Activated CD8-positive, alpha-beta memory T cell treated with anti-CD3 and anti-CD28 coated beads for 36 hours (primary cell): ENCODE measurements around the gene NINJ1. TPM values are rescaled to one million over a fixed set of nuclear protein-coding genes. Genes with fewer than 3 reads are reported as not detected.

Experiments
- CTCF ChIA-PET: fragments of 350-600 bp; sonication (Branson Sonifier 250); formaldehyde crosslinking; loops from one replicate; lab custom pipeline; 2021; ENCODE audit warnings: antibody characterized with exemption; lab: Charles Lee
- POLR2A ChIA-PET: fragments of 350-600 bp; sonication (Branson Sonifier 250); formaldehyde crosslinking; loops from one replicate; lab custom pipeline; 2021; ENCODE audit warnings: antibody characterized with exemption; lab: Charles Lee
- total RNA-seq, 2 experiments: library from RNA; stranded (reverse); gene quantifications; one replicate each; pipeline ENCODE4 v1.2.3, GENCODE V29; 2021

Gene NINJ1
- total RNA-seq, 2 experiments from 2014 or later: 66.3 to 67.0 TPM

DNA sequence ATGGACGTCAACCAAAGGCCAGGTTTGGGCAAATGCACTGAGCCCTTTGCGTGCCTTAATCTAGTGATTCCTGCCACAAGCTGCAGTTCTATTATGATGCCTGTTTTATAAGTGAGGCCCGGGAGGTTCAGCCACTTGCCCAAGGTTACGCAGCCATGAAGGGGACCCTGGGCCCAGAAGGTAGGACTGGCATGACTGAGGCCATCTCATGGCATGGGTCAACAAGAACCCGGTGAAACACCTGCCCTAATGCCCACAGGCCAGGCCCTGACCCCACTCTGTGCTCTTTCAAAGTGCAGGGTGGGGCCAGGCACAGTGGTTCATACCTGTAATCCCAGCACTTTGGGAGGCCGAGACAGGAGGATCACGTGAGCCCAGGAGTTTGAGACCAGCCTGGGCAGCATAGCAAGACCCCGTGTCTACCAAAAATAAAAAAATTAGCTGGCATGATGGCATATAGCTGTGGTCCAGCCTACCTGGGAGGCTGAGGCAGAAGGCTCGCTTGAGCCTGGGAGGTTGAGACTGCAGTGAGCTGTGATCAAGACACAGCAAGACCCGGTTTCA lies 8.6 kb downstream of the NINJ1 start:
- CTCF ChIA-PET: interaction anchor here (3.5 kb wide), 1 partner anchor 17 kb away, joined by 24 read pairs; no protein-coding TSS in a partner anchor
- POLR2A ChIA-PET: interaction anchor here (0.7 kb wide), 2 partner anchors 9 to 11 kb away, joined by 3 to 10 read pairs; partner anchors contain the start of gene NINJ1

DNA sequence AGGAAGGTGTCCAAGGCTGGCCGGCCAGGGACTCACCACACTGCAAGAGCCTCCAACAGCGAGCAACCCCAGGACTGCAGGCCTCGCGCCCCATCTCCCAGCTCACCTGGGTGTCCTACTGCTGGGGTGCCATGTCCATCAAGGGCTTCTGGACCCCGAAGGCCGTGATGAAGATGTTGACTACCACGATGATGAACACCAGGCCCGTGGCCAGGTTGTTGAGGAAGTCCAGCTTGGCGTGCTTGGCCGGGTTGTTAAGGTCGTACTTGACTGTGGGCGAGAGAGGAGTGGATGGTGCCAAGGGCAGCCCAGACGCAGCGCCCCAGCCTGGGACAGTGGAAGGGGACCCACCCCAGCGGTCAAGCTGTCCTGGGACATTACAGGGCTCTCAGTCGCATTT lies 9.3 kb downstream of the NINJ1 start:
- POLR2A ChIA-PET: interaction anchor here (0.9 kb wide), 1 partner anchor 9 kb away, joined by 3 read pairs; the partner anchor contains the start of gene NINJ1
- CTCF ChIA-PET: interaction anchor here (0.8 to 3.5 kb wide), 2 partner anchors 16 to 17 kb away, joined by 3 to 24 read pairs; no protein-coding TSS in a partner anchor

DNA sequence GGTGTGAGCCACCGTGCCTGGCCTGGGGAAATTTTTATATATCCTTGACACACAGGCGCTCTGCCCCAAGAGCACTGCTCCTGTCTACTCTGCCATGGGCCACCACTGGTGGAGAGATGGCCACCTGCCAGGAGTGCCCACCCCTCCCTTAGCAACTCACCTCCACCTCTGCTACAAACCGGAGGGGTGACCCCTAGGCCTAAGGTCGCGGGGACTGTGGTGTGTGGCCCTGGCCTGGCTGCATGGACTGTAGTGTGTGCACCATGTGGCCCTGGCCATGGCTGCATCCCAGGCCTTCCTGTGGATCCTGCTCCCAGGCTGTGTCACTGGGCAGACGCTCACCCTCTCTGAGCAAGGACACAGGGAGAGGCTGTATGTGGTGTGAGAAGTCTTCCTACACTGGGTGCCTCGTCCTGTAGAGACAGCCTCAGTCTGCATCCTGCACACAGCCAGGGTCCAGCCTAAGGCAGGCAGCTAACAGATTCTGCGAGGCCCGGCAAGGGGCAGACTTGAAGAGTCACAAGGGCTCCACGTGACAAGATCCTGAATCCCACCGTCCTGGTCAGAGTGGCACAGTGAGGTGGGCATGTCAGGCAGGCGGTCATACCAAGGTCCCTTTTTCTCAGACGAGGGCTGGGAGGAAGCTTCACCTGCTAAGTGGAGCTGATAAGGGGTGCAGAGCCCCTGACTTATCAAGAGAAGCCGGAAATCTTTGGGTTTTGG lies 10.3 kb downstream of the NINJ1 start:
- POLR2A ChIA-PET: interaction anchor here (0.9 kb wide), 1 partner anchor 10 kb away, joined by 3 read pairs; the partner anchor contains the start of gene NINJ1
- CTCF ChIA-PET: interaction anchor here (0.8 to 1.6 kb wide), 2 partner anchors 15 kb away, joined by 3 to 7 read pairs; no protein-coding TSS in a partner anchor

DNA sequence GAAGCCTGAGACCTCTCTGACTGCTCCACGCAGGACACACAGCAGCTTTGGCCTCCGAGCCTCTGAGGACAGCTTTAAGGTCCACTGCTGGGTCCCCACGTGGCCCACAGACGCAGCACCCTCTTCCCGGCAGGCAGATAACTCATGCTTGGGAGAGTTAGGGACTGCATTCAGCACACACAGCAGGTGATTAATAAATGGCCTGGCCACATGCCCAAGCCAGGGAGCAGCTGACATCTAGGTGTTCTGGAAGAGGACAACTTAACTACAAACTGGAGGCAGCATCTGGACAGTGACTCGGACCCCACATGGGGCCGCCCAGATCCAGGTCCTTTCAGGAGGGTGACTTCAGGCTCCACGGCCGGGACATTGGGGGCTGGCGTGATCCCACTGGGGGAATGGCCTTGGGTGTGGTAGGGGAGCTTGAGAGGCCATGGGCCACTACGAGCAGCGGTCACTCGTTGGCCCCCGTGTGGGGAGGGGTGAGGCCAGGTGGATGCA lies 11.3 kb downstream of the NINJ1 start:
- ChIA-PET POLR2A (no interaction called here), CTCF (interaction anchor here (1.6 kb wide), 1 partner anchor 14 kb away, joined by 7 read pairs; no protein-coding TSS in a partner anchor)

DNA sequence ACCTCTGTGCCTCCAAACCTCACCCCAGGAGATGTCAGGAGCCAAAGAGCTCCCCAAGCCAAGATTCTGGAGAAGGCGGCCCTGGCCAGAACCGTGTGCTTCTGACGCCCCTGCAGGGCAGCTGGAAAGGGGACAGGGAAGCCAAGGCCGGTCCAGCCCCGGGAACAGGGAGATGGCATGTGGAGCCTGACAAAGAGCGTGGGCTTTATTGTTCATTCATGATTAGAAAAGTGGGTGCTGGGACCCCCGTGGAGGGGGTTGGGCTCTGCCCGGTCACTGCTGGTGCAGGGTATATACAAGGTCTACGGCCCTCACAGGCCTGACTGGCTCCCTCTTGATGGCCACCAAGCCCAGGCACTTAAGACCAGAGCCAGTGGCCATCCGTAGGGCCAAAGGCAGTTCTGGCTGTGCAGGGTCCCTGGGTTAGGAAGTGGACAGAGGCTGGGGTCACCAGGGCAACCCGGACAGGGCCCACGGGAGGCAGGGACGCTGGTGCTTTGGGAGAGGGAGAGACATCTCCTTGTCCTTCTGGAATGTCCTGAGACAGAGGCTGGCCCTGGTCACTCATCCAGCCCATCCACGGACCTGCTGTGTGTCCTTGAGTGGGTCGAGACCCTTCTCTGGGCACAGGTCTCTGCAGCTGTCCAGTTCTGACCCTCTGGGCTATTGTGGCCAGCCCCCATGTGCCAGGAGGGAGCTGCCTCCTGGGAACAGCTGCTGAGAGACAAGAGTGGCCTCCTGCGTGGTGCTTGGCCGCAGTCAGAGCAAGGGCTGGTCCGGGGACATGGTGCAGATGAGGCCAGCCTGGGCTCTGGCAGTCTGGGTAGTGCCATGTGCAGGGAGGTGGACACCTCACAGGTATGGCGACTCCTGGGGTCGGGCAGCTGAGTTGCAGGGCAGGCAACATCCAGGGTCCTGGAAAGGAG lies 12.5 kb downstream of the NINJ1 start:
- ChIA-PET POLR2A (no interaction called here), CTCF (interaction anchor here (3.1 to 5.2 kb wide), 2 partner anchors 8 to 13 kb away, joined by 13 to 42 read pairs; no protein-coding TSS in a partner anchor)

DNA sequence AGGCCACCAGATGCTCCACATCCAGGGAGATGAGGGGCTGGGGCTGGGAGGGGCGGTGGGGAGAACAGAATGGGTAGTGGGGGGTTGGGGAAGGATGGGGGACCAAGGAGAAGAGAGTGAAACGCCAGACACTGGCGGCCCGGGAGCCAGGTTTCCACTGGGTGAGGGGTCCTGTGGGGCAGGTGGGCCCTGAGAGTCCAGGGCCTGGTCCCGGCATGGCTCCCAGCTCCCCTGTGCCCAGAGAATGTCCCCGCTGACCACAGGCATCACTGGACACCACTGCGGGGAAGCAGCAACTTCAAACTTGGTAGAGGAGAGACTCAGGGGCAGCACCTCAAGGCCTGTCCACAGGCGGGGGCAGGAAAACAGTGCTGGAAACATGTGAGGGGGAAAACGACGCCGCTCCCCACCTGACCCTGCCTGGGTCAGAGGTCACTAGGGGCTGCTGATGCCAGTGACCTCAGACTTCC lies 13.2 kb downstream of the NINJ1 start:
- CTCF ChIA-PET: interaction anchor here (3.1 to 5.2 kb wide), 2 partner anchors 9 to 12 kb away, joined by 13 to 42 read pairs; no protein-coding TSS in a partner anchor
- POLR2A ChIA-PET: no interaction called here

DNA sequence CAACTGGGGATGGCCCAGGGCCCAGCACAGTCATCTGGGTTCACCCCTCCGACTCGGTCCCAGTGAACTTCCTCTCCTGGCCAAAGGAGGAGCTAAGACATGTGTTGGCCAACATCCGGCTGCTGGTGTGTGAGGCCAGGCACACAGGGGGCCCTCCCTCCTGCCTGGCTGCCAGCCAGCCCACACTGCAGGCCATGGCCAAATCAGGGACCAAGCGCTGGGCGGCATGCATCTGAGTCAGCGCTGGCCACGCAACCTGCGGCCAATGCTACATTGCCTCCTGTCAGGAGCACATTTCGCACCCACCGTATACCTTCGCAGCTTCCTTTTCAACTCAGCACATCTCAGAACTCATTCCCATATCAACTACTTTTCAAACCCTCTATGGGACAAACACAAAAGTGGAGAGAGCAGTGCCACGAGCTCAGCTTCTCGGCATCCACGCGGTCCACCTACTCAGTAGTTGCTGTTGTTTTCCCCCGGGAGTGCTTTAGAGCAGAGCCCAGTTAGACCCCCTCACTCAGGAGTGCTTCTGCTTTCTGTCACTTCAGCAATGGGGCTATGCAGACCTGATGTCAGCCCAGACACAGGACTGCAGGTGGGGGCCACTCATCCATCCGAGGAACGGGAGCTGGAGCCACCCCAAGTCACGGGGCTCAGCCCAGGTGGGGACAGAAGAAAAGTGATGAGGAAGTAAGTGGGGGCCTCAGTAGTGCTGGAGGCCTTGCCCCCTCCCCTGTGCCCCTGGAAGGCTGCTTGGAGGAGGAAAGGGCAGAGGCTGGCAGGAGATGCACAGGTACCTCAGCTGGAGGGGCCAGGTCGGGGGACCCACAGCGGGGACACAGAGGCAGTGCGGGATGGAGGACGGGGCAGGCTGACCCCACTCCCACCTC lies 13.9 kb downstream of the NINJ1 start:
- POLR2A ChIA-PET: interaction anchor here (1.7 kb wide), 1 partner anchor 14 kb away, joined by 10 read pairs; the partner anchor contains the start of gene NINJ1
- CTCF ChIA-PET: interaction anchor here (1.0 to 5.2 kb wide), 3 partner anchors 10 to 13 kb away, joined by 6 to 42 read pairs (median 13); no protein-coding TSS in a partner anchor

DNA sequence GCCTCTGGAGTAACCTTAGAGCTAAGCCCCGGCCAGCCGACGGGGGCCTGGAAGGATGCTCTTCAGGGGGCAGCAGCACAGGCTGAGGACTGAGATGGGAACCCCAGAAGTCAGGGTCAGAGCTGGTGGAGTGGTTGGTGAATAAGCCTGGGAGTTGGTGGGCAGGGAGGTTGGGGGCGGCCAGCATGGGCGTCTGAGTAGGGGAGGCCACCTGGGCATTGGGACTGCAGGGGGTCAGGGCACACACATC lies 14.4 kb downstream of the NINJ1 start:
- ChIA-PET CTCF (interaction anchor here (1.0 to 5.2 kb wide), 3 partner anchors 10 to 14 kb away, joined by 6 to 42 read pairs (median 13); no protein-coding TSS in a partner anchor), POLR2A (interaction anchor here (0.8 to 1.7 kb wide), 2 partner anchors 14 to 447 kb away, joined by 3 to 10 read pairs; partner anchors contain the start of gene NINJ1)

DNA sequence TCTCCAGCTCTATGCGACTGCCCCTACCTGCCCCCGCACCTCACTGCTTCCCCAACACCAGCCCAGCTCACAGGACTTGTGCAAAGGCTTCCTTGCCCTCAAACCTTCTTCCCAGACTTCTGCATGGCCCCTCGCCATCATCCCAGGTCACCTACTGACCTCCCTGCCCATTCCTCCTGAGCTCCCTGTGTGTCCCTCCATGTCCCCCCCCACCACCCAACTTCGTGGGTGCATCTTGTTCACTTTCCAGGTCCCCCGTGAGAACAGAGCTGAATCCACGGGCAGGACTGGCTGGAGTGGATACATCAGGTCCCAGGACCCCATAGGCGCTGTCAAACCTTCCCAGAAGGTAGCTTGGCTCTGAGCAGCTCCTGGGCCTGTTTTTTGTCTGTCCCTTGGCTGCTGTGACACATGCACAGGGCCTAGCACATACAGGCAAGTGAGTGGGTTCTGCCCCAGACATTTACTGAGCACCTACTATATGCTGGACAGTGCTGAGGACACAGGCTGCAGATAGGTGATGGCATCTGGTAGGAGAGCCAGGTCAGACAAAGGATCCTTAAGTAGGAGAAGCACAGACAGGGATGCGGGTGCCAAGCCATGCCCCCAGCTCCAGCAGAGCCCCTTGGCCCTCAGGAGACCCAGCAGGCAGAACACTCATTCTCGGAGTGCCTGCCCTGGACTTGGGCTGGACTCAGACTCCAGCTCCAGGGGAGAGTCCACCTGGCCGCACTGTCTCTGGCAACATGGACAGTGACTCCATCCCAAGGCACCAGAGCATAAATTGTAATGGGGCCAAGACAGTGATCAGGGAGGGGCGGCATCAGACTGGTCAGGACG lies 15.0 kb downstream of the NINJ1 start:
- POLR2A ChIA-PET: interaction anchor here (0.8 to 1.7 kb wide), 2 partner anchors 15 to 447 kb away, joined by 3 to 10 read pairs; partner anchors contain the start of gene NINJ1

DNA sequence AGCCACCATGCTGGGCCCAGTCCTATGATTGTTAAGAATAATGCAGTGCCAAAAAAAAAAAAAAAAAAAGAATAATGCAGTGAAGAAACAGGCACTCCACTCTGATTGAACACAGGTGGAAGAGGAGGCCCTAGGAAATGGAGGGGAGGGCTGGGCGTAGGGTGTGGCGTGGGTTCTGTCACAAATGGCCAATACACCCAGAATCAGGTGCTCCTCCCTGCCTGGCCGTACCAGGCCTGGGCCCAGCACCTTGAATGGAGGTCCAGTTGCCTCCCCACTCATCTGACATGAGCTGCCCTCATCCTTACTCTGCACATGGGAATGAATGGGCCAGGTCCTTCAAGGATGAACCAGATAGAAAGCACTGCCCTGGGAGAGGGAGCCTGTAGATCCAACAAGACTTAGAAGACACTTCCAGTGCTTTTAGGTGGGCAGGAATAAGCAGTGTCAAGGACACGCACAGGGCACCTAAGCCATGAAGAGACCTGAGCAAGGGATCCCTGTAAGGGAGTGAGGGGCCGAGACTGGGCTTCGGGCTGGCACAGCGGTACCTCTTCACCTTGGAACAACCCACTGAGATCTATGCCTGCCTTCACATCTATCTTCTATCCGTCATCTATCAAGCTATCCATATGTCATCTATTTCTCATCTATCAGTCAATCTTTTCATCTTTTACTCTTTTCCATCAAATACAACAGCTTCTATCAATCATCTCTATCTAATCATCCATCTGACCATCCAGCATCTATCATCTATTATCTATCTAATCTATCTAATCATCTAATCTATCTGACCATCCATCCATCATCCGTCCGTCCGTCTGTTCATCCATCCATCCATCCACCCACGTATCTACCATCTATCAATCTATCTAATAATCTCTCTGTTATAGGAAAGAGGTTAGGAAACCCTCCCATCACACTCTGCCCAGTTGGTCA lies 15.9 kb downstream of the NINJ1 start:
- ChIA-PET POLR2A (interaction anchor here (0.7 to 1.7 kb wide), 2 partner anchors 16 to 39 kb away, joined by 4 to 10 read pairs; partner anchors contain the start of gene NINJ1), CTCF (interaction anchor here (0.7 to 5.2 kb wide), 4 partner anchors 10 to 260 kb away, joined by 3 to 42 read pairs (median 8); no protein-coding TSS in a partner anchor)

More for the DNA sequence above, 15.0 kb downstream of the NINJ1 start:
- CTCF ChIA-PET: interaction anchor here (0.8 to 5.2 kb wide), 4 partner anchors 10 to 184 kb away, joined by 3 to 42 read pairs (median 10); no protein-coding TSS in a partner anchor

DNA sequence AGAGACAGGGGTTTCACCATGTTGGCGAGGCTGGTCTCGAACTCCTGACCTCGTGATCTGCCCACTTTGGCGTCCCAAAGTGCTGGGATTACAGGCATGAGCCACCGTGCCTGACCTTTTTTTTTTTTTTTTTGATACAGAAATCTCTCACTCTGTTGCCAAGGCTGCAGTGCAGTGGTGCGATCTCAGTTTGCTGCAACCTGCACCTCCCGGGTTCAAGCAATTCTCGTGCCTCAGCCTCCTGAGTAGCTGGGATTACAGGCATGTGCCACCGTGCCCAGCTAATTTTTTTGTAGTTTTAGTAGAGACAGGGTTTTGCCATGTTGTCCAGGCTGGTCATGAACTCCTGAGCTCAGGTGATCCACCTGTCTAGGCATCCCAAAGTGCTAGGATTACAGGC lies 16.5 kb downstream of the NINJ1 start:
- POLR2A ChIA-PET: interaction anchor here (0.7 kb wide), 1 partner anchor 38 kb away, joined by 4 read pairs; no protein-coding TSS in a partner anchor
- CTCF ChIA-PET: interaction anchor here (0.7 to 5.2 kb wide), 3 partner anchors 9 to 260 kb away, joined by 3 to 42 read pairs (median 4); no protein-coding TSS in a partner anchor

DNA sequence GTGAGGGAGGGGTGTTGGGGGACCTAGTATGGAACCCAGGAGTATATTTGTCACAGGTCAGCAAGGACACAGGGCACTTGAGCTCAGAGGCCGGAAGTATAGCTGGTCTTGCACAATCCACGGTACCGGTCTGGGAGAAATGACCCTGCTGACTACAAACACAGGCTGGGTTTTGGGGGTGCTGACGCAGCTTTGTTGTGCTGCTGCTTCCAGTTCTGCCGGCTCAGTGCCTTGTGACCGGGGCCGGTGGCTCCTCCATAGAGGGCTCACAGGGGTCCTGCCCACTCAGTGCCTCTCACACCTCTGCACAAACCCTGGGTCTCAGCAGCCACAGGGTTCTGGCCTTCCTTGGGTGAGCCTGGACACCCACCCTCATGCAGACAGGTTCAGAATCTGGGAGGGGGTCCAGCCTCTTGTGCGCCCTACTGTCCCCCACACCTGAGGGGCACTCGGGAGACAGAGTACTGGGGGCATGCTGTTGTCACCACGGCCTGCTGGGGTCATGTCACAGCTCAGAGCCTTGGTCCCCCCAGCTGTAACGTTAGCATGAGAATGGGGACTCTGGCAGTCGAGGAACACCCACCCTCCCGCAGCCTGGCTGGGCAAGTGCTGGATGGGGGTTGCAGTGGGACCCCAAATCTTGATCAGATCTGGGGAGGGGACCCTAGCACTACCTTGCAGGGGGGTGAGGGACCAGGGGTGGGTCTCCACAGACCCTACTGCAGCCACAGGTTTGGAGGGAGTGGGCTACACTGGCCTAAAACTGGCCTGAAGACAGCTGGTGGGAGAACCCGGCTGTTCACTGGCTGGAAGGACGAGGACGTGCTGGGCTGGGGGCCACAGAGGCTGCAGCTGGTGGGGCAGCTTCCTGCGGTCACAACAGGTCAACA lies 17.7 kb downstream of the NINJ1 start:
- ChIA-PET CTCF (interaction anchor here (1.2 to 5.2 kb wide), 2 partner anchors 8 to 13 kb away, joined by 3 to 42 read pairs; no protein-coding TSS in a partner anchor), POLR2A (interaction anchor here (0.7 to 0.9 kb wide), 3 partner anchors 17 to 264 kb away, joined by 3 to 4 read pairs (median 3); no protein-coding TSS in a partner anchor)

DNA sequence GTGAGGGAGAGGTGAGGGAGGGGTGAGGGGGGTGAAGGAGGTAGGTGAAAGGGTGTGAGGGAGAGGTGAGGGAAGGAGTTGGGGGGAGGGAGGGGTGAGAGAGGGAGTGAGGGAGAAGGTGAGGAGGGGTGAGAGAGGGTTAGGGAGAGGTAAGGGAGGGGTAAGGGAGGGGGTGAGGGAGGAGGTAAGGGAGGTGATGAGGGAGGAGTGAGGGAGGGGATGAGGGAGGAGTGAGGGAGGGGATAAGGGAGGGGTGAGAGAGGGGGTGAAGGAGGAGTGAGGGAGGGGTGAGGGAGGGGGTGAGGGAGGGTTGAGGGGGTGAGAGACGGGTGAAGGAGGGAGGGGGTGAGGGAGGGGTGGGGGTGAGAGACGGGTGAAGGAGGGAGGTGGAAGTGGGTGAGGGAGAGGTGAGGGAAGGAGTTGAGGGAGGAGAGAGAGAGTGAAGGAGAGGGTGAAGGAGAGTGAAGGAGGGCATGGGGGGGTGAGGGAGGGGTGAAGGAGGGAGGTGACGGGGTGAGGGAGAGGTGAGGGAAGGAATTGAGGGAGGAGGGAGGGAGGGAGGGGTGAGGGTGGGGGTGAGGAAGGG lies 18.5 kb downstream of the NINJ1 start:
- POLR2A ChIA-PET: interaction anchor here (0.8 kb wide), 1 partner anchor 41 kb away, joined by 4 read pairs; no protein-coding TSS in a partner anchor
- CTCF ChIA-PET: no interaction called here

DNA sequence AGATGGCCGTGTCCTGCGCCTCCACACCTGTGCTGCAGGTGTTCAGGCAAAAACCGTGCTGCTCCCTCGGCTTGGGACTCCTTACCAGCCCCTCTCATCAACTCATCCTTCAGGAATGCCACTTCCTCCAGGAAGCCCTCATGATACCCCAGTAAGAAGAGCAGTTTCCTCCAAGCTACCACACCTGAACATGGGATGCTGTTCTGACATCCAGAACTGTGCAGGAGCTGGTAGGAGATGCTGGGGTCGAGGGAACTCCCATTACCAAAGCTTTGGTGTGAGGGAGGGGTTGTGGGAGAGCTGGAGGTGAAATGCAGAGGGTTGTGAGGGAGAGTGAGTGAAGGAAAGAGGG lies 19.1 kb downstream of the NINJ1 start:
- ChIA-PET POLR2A (interaction anchor here (1.0 kb wide), 1 partner anchor 11 kb away, joined by 10 read pairs; no protein-coding TSS in a partner anchor), CTCF (no interaction called here)
